Suprapubic skin (tissue), 4 donors: ENCODE measurements around the gene KIF12.

Experiments
- POLR2A ChIP-seq, 2 donors: fragments of 450-650 bp; IDR thresholded peaks; one replicate each; pipeline ENCODE4 v1.6.1; 2017; ENCODE audit warnings: antibody characterized with exemption in 2 of 2, mild to moderate bottlenecking in 2 of 2, moderate library complexity in 2 of 2
- POLR2AphosphoS5 ChIP-seq, 3 donors: sonication (generic); formaldehyde crosslinking; IDR thresholded peaks; one replicate each; pipeline ENCODE4 v1.6.1; 2017; ENCODE audit warnings: antibody characterized with exemption in 3 of 3
- TF ChIP-seq, protein P1 (sequence below), 2 donors: fragments of 200-600 bp in 1 of 2; fragments of 450-650 bp in 1 of 2; sonication (generic) in 1 of 2; IDR thresholded peaks; one replicate each; pipeline ENCODE4 v1.5.1; 2016 to 2019; ENCODE audit warnings: antibody characterized with exemption in 2 of 2, mild to moderate bottlenecking in 1 of 2, moderate library complexity in 1 of 2

- TF ChIP-seq, protein P1, sequence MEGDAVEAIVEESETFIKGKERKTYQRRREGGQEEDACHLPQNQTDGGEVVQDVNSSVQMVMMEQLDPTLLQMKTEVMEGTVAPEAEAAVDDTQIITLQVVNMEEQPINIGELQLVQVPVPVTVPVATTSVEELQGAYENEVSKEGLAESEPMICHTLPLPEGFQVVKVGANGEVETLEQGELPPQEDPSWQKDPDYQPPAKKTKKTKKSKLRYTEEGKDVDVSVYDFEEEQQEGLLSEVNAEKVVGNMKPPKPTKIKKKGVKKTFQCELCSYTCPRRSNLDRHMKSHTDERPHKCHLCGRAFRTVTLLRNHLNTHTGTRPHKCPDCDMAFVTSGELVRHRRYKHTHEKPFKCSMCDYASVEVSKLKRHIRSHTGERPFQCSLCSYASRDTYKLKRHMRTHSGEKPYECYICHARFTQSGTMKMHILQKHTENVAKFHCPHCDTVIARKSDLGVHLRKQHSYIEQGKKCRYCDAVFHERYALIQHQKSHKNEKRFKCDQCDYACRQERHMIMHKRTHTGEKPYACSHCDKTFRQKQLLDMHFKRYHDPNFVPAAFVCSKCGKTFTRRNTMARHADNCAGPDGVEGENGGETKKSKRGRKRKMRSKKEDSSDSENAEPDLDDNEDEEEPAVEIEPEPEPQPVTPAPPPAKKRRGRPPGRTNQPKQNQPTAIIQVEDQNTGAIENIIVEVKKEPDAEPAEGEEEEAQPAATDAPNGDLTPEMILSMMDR (IDR thresholded peaks at IDR 0.05): no peak
- TF ChIP-seq POLR2A (IDR thresholded peaks at IDR 0.05) (no peak), POLR2AphosphoS5 (IDR thresholded peaks at IDR 0.05) (no peak)
Observed at GRCh38 chr9:114083666-114084065, 15.4 kb downstream of the KIF12 start.
